ENCODE results near the gene XCR1.
"Not testable (repeated sequence)": the region's sequence is repeated elsewhere in the genome, so short reads cannot be mapped to it uniquely, and the experiment has no call there.

DNA sequence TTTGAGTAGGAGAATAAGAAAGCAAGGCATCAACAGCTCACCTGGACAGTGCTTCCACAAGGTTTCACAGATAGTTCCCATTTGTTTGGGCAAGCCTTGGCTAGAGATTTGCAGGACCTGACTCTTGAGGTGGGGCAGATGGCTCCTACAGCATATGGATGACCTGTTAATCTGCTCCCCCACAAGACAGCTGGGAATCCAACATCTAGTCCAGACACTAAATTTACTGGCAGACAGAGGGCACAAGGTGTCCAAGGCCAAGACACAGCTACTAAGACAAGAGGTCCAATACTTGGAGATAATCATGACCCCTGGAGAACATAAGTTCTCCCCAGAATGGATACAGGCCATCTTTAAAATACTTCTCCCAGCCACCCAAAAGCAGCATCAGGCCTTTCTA lies 23.6 kb downstream of the XCR1 start:
- TF ChIP-seq POLR2AphosphoS5 (IDR thresholded peaks at IDR 0.05; ENCODE audit: low read depth, low read length); CEBPB (IDR thresholded peaks at IDR 0.05; ENCODE audit: low read depth, low read length); SP1 (IDR thresholded peaks at IDR 0.05; ENCODE audit: low read depth, low read length); CTCF (IDR thresholded peaks at IDR 0.05; ENCODE audit: control extremely low read depth in 1 of 3, insufficient read depth in 1 of 3, low read depth in 1 of 3, low read length in 3 of 3); RAD21 (IDR thresholded peaks at IDR 0.05 in 1 of 2, conservative IDR thresholded peaks at IDR 0.05 in 1 of 2; ENCODE audit: low read depth in 2 of 2, low read length in 2 of 2): not testable (repeated sequence)

Measured in H1 (cell line).